Esophagus squamous epithelium (tissue), 4 donors: Measurements from ENCODE around the gene HGF.

Experiments used
- POLR2A ChIP-seq, 4 donors: fragments of 450-650 bp; IDR thresholded peaks; one replicate each; pipeline ENCODE4 v1.6.1; 2017; ENCODE audit warnings: antibody characterized with exemption in 4 of 4, mild to moderate bottlenecking in 4 of 4, moderate library complexity in 3 of 4
- TF ChIP-seq, protein P1 (sequence below), 6 experiments: fragments of 450-650 bp in 4 of 6; fragments of 200-600 bp in 2 of 6; sonication (generic) in 2 of 6; IDR thresholded peaks; one replicate each; pipeline ENCODE4 v1.5.1; 2016 to 2019; ENCODE audit warnings: antibody characterized with exemption in 6 of 6, mild to moderate bottlenecking in 4 of 6, moderate library complexity in 4 of 6

DNA sequence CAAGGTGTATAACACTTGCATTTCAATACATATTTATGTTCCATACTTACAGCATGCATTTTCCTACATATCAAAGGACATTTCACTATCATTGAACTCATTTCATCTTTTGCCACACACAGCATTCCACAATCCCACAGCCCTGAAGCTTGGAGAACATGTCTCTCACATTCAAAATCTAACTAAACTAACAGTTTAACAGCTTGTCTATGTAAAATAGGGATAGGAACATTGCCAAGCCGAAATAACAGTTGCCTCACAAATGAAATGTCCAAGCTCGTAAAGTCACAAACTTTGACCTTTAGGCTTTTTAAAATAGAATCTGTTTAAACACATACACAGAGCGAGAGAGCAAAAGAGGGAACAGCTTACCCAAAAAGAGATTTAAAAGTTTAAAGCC, 65.3 kb downstream of the HGF start:
- TF ChIP-seq, protein P1, sequence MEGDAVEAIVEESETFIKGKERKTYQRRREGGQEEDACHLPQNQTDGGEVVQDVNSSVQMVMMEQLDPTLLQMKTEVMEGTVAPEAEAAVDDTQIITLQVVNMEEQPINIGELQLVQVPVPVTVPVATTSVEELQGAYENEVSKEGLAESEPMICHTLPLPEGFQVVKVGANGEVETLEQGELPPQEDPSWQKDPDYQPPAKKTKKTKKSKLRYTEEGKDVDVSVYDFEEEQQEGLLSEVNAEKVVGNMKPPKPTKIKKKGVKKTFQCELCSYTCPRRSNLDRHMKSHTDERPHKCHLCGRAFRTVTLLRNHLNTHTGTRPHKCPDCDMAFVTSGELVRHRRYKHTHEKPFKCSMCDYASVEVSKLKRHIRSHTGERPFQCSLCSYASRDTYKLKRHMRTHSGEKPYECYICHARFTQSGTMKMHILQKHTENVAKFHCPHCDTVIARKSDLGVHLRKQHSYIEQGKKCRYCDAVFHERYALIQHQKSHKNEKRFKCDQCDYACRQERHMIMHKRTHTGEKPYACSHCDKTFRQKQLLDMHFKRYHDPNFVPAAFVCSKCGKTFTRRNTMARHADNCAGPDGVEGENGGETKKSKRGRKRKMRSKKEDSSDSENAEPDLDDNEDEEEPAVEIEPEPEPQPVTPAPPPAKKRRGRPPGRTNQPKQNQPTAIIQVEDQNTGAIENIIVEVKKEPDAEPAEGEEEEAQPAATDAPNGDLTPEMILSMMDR (IDR thresholded peaks at IDR 0.05): no peak
- no peak for TF ChIP-seq POLR2A (IDR thresholded peaks at IDR 0.05)
